ENCODE data around the gene ITGA2. TPM values are rescaled to one million over a fixed set of nuclear protein-coding genes. Genes with fewer than 3 reads are reported as not detected.

Gene ITGA2
- total RNA-seq, 2 experiments from 2014 or later, result 4.3 to 4.8 TPM

DNA sequence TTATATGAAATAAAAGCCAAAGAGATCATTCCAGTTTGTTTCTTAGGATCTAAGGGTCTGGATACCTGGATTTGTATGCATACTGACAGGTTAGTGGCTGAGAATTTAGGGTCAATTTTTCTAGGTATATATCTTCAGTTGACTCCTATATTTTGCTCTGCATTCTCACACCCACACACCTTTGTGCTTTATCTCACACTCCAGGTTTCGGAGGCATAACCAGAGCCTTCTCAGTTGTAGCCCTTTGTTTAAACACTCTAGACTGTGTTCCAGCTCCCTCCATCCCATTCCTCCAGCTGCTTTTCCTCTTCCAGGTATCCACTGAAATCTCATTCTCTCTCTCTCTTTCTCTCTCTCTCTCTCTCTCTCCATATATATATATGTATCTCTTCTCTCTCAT is 131.0 kb downstream of the ITGA2 start:
- ATAC-seq (no peak), DNase-seq (no peak)
- CTCF ChIA-PET, result interaction anchor here (1.9 kb wide), 1 partner anchor 172 kb away, joined by 7 read pairs; no protein-coding TSS in a partner anchor
- peaks cover 3% of the 10 kb centered on the region for H3K27me3 Mint-ChIP-seq (ENCODE audit: low read depth)
- no peaks in the 10 kb centered on the region for H3K4me1 Mint-ChIP-seq (ENCODE audit: low read depth)
- H3K9me3 Mint-ChIP-seq (ENCODE audit: insufficient read depth), result no peaks in the 10 kb centered on the region
- no peak overlapping the region for H3K27ac Mint-ChIP-seq
- H3K36me3 Mint-ChIP-seq (ENCODE audit: low read depth), result no peaks in the 10 kb centered on the region
- H3K4me3 Mint-ChIP-seq, result no peak overlapping the region
- POLR2A ChIA-PET, result no interaction called here

DNA sequence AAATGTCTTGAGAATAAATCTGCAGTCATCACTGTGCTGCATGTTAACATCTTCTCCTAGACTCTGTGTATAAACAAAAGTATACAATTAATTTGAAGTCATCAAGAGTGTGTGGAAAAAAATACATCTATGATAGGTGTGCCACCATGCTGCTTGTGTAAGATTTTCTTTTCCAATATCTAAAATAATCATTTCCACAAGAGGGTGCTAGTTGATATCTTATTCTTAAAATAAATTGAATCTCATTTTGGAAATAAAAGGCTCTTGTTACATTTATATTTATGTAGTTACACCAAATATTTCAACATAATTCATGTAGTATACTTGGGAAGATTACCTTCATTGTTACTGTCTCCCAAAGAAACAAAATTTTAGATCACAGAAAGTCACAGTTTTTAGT is 134.6 kb downstream of the ITGA2 start:
- peaks cover 3% of the 10 kb centered on the region for H3K27me3 Mint-ChIP-seq (ENCODE audit: low read depth)
- ChIA-PET POLR2A (interaction anchor here (0.7 kb wide), 1 partner anchor 71 kb away, joined by 3 read pairs; no protein-coding TSS in a partner anchor), CTCF (interaction anchor here (0.9 to 1.4 kb wide), 4 partner anchors 9 to 175 kb away, joined by 3 to 6 read pairs (median 5); partner anchors contain the start of gene MOCS2)
- no peak for ATAC-seq
- DNase-seq, result no peak
- H3K4me1 Mint-ChIP-seq (ENCODE audit: low read depth), result no peaks in the 10 kb centered on the region
- H3K27ac Mint-ChIP-seq, result no peak overlapping the region
- no peaks in the 10 kb centered on the region for H3K36me3 Mint-ChIP-seq (ENCODE audit: low read depth)
- H3K4me3 Mint-ChIP-seq, result no peak overlapping the region
- H3K9me3 Mint-ChIP-seq (ENCODE audit: insufficient read depth), result no peaks in the 10 kb centered on the region

DNA sequence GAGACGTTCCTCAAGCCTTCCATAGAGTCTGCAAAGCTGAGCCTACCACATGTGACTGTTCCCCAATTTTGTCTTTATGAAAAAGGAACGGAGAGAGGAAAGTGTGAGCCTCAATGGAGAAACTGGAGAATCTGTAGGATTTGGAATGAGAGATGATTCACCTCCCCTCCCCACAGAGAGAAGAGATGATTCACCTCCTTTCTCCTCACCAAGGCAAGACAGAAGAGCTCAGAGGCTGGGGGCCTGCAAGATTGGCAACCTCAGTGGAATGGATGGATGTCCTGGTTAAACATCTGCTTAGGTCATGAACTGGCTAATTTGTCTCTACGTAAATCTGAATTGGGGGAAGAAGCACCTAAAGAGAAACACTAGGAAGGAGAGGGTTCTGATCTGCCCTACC is 137.4 kb downstream of the ITGA2 start:
- Mint-ChIP-seq H3K27ac (no peak overlapping the region), H3K36me3 (ENCODE audit: low read depth) (no peaks in the 10 kb centered on the region), H3K9me3 (ENCODE audit: insufficient read depth) (no peaks in the 10 kb centered on the region), H3K4me3 (no peak overlapping the region), H3K27me3 (ENCODE audit: low read depth) (no peaks in the 10 kb centered on the region), H3K4me1 (ENCODE audit: low read depth) (no peaks in the 10 kb centered on the region)
- DNase-seq (no peak), ATAC-seq (no peak)
- CTCF ChIA-PET, result no interaction called here
- POLR2A ChIA-PET, result no interaction called here

DNA sequence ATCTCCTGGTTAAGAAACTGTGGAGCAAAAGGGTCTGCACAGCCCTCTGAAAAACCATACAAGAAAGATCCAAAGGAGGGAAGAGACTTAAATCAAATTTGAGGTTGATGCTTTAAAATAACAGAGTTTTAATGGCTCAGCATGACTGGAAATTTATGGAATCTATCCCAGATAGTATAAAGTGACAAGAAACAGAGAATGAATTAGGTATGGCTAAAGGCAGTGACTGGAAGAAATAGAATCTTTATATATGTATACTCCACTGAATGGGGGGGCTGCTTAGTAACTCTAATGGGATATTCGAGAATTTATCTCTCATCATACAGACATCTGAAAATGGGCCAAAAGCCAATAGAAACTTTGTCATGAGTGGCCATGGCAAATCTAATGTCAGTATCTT is 138.0 kb downstream of the ITGA2 start:
- no peak overlapping the region for H3K27ac Mint-ChIP-seq
- ChIA-PET POLR2A (no interaction called here), CTCF (no interaction called here)
- H3K27me3 Mint-ChIP-seq (ENCODE audit: low read depth), result peaks cover 1% of the 10 kb centered on the region
- H3K4me1 Mint-ChIP-seq (ENCODE audit: low read depth), result no peaks in the 10 kb centered on the region
- H3K36me3 Mint-ChIP-seq (ENCODE audit: low read depth), result no peaks in the 10 kb centered on the region
- no peaks in the 10 kb centered on the region for H3K9me3 Mint-ChIP-seq (ENCODE audit: insufficient read depth)
- ATAC-seq (no peak), DNase-seq (no peak)
- no peak overlapping the region for H3K4me3 Mint-ChIP-seq

DNA sequence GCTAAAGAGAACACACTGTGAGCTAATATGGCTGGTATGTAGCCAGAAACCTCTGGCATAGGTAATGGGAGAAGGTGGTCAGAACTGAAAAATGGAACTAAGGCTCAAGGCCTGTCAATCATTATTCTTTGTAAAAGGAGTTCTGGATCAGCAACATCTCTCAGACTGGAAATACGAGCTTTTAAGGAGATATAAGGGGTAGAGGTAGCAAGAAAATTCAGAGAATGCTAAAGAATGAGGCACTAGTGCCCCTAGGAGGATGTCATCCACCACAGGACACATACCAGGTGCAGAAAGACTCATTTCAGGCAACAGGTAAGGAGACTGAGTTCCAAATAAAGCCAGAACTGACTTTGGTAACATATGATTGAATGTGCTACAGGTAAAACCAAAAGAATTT is 139.3 kb downstream of the ITGA2 start:
- H3K27me3 Mint-ChIP-seq (ENCODE audit: low read depth), result peaks cover 2% of the 10 kb centered on the region
- ATAC-seq (no peak), DNase-seq (no peak)
- no peaks in the 10 kb centered on the region for H3K9me3 Mint-ChIP-seq (ENCODE audit: insufficient read depth)
- ChIA-PET POLR2A (no interaction called here), CTCF (no interaction called here)
- H3K4me1 Mint-ChIP-seq (ENCODE audit: low read depth), result no peaks in the 10 kb centered on the region
- no peak overlapping the region for H3K27ac Mint-ChIP-seq
- no peak overlapping the region for H3K4me3 Mint-ChIP-seq
- H3K36me3 Mint-ChIP-seq (ENCODE audit: low read depth), result no peaks in the 10 kb centered on the region

DNA sequence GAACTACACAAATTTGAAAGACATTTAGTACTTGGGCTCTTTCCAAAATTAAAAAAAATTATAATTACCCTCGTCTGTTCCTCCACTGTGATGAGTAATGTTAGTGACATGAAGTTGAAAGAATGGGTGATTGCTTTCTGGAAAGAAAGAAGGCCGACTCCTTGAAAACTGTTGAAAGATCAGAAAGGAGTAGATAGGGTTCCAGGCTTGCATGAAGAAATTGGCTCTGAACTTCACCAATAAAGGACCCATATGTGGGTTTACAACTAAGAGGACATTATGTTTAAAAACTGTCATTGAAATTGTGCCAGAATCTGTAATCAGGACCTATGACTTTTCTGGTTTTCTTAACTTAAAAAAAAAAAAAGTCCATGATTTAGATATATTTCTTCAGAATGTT is 141.1 kb downstream of the ITGA2 start:
- no peaks in the 10 kb centered on the region for H3K9me3 Mint-ChIP-seq (ENCODE audit: insufficient read depth)
- CTCF ChIA-PET, result no interaction called here

DNA sequence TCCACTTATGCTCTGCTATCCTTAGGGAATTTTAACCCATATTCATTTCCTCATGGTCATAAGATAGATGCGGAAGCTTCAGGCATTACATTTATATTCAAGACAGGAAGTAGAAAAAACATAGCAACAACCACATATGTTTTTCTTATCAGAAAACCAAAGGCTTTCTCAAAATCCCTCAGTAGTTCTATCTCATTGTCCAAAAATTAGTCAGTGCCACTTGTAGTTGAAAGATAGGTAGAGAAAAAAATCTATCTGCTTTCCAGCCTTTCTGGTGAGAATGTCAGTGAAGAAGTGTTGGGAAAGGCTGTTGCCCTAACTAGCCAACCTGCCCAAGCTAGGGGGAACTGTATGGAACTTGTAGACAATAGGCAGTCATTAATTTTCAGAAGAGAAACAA is 143.9 kb downstream of the ITGA2 start:
- ATAC-seq, result no peak
- Mint-ChIP-seq H3K27me3 (ENCODE audit: low read depth) (peaks cover 2% of the 10 kb centered on the region), H3K9me3 (ENCODE audit: insufficient read depth) (no peaks in the 10 kb centered on the region), H3K36me3 (ENCODE audit: low read depth) (no peaks in the 10 kb centered on the region), H3K27ac (no peak overlapping the region), H3K4me1 (ENCODE audit: low read depth) (no peaks in the 10 kb centered on the region), H3K4me3 (no peak overlapping the region)
- ChIA-PET POLR2A (no interaction called here), CTCF (interaction anchor here (0.7 to 2.3 kb wide), 2 partner anchors 10 to 37 kb away, joined by 3 to 6 read pairs; no protein-coding TSS in a partner anchor)
- DNase-seq, result no peak

More for the DNA sequence above, 141.1 kb downstream of the ITGA2 start:
- ATAC-seq, result no peak
- no peak overlapping the region for H3K27ac Mint-ChIP-seq
- H3K4me3 Mint-ChIP-seq, result no peak overlapping the region
- no peak for DNase-seq
- no peaks in the 10 kb centered on the region for H3K36me3 Mint-ChIP-seq (ENCODE audit: low read depth)
- no peaks in the 10 kb centered on the region for H3K4me1 Mint-ChIP-seq (ENCODE audit: low read depth)
- H3K27me3 Mint-ChIP-seq (ENCODE audit: low read depth), result peaks cover 2% of the 10 kb centered on the region
- POLR2A ChIA-PET, result no interaction called here

Other genes starting within 250 kb of the ITGA2 start
- 10 to 100 TPM; 18.0 to 19.2 TPM for gene ITGA1, start 201.4 kb upstream of the ITGA2 start, total RNA-seq
- gene PELO, start 201.4 kb upstream of the ITGA2 start, total RNA-seq, result 10 to 100 TPM; 22.9 to 25.7 TPM
- 10 to 100 TPM; 30.7 TPM for gene MOCS2, start 120.4 kb downstream of the ITGA2 start, total RNA-seq

Data from activated CD8-positive, alpha-beta T cell treated with anti-CD3 and anti-CD28 coated beads, Interleukin-2, amount 10 ng/mL, durations not matched to agents 7 days and 5 days (primary cell).